GM19035 (cell line): ENCODE measurements around the gene COX5B.
"Not testable (repeated sequence)": the region's sequence is repeated elsewhere in the genome, so short reads cannot be mapped to it uniquely, and the experiment has no call there.

Source experiments
- ATAC-seq: cut with Tn5 transposase; IDR thresholded peaks from one replicate; pipeline ENCODE4 v1.9.1; 2021; ENCODE audit not compliant: unreplicated experiment

COX5B gene, protein sequence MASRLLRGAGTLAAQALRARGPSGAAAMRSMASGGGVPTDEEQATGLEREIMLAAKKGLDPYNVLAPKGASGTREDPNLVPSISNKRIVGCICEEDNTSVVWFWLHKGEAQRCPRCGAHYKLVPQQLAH

DNA sequence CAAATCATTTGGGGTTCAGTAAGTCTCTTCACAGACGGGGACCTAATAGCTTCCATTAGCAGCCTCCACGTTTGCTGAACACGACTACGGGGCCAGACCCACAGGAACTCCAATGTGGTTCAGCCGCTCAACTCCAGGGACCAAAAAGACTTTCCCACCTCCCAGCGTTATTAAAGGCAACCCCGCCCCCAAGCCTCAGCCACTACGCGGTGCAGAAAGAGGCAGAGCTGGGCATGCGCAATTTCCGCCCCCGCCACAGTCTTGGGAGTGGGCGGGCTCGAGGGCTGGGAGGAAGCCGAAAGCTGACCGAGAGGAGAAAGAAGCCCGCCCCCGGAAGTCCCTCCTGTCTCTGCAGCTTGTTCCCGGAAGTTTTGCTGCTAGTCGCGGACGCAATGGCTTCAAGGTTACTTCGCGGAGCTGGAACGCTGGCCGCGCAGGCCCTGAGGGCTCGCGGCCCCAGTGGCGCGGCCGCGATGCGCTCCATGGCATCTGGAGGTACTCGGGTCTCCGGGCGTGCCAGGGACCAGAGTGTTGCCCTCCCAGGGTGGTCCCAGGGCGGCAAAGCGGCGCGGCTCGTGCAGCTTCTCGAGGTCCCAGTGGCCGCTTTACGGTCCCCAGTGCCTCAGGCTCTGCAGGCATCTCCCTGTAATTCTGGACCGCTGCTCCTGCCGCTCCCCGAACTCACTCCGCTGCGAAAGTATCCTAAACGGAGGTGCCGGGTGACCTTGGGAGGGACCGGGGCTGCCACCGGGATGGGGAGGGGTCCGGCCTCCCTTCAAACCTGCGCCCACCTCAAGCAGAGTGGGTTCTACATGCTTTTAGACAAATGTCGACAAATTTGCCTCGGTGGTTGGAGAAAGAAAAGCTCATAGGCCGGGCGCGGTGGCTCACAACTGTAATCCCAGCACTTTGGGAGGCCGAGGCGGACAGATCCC lies at the start of gene COX5B:
Gene COX5B (plus strand): TSS at position 368 of the 935 bp plus-strand sequence. CDS start 25 bp downstream, at position 393.
- ATAC-seq: peak; percentile 95

DNA sequence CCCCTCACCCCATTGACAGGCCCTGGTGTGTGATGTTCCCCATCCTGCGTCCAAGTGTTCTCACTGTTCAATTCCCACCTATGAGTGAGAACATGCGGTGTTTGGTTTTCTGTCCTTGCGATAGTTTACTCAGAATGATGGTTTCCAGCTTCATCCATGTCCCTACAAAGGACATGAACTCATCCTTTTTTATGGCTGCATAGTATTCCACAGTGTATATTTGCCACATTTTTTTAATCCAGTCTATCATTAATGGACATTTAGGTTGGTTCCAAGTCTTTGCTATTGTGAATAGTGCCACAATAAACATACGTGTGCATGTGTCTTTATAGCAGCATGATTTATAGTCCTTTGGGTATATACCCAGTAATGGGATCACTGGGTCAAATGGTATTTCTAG lies 49.7 kb upstream of the COX5B start:
- not testable (repeated sequence) for ATAC-seq

DNA sequence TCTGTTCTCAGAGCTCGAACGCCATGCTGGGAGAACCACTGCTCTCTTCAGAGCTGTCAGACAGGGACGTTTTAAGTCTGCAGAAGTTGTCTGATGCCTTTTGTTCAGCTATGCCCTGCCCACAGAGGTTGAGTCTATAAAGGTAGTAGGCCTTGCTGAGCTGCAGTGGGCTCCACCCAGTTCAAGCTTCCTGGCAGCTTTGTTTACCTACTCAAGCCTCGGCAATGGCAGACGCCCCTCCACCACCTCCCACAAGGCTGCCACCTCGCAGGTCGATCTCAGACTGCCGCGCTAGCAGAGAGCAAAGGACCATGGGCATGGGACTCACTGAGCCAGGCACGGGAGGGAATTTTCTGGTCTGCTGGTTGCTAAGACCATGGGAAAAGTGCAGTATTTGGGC lies 44.3 kb upstream of the COX5B start:
- not testable (repeated sequence) for ATAC-seq

- not testable (repeated sequence) for ATAC-seq
These were observed 40.8 kb upstream of the COX5B start for GRCh38 chr2:97605109-97605508.

DNA sequence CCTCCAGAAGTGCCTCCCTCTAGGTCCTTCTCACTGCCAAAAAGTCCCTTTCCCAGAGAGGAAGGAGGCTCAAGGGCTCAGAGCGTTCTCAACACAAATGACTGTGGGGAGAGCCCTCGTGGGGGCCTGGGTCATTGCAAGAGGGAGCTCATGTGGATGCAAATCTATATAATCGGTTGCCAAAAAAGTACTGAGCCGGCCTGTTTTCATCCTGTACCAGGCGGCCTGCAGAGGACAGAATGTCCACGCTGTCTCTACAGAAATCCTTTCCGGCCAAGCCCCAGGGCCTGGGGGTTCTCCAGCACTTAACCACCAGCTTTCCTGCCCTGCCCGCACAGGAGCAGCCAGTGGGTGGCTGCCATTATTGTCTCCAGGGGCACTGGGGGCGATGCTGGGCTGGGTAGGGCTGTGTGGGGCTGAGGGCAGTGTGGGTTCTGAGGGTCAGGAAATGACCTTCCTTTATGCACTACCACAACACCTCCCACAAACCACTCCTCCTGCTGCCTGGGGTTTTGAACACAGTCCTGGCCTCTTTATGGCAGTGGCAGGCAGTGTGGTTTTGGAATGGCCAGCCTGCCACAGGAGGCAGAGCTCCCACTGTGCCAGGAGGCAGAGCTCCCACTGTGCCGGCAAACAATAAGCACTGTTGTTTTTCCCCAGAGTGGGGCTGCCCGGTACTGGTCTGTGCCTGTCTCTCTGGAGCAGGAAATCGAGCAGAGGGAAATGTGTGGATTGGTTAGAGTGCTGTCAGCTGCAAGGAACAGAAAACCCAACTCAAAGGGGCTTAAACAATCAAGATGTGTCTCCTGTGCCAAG lies 40.1 kb upstream of the COX5B start:
- ATAC-seq: not testable (repeated sequence)

GRCh38 chr2:97608745-97609144 lies 37.1 kb upstream of the COX5B start:
- ATAC-seq: not testable (repeated sequence)

- not testable (repeated sequence) for ATAC-seq
These were observed 34.0 kb upstream of the COX5B start for GRCh38 chr2:97611895-97612294.

DNA sequence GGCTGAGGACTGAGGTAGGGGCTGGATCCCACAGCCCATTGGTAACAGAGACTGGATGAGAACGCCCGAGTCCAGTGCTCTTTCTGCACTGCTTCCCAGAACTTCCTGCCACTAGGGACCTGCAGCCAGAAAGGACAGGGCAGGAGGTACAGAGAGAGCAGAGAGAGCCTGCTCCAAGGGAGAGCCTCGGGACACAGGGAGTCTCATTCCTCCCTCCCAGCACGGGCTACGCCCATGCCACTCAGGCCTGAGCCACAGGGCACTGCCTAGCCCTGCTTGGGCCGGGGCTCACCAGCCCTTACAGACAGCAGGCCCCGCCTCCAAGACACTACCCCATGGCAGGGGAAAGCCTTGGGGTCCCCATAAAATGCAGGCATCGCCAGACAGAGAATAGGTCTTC lies 30.1 kb upstream of the COX5B start:
- not testable (repeated sequence) for ATAC-seq

DNA sequence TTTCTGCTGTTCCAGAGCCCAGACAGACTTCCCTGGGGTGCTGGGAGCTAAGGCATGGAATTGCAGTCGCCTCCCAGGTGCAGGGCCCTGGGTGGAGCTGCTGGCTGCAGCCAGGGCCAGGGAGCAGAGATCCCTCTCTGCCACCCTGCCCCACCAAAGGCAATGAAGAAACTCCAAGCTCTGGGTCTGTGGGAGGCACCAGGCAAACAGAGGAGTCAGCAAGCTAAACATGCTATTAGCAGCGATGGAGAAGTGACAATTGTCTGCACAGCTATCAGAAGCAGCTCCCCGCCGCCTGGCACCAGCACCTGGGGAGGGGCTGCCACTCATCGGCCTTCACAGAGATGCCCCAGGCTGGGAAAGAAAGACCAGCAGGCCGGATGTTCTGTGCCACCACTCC lies 28.0 kb upstream of the COX5B start:
- no peak for ATAC-seq

- ATAC-seq: not testable (repeated sequence)
These were observed 26.7 kb upstream of the COX5B start for GRCh38 chr2:97618939-97619827.

- ATAC-seq: not testable (repeated sequence)
These were observed 25.4 kb upstream of the COX5B start for GRCh38 chr2:97620492-97620891.

DNA sequence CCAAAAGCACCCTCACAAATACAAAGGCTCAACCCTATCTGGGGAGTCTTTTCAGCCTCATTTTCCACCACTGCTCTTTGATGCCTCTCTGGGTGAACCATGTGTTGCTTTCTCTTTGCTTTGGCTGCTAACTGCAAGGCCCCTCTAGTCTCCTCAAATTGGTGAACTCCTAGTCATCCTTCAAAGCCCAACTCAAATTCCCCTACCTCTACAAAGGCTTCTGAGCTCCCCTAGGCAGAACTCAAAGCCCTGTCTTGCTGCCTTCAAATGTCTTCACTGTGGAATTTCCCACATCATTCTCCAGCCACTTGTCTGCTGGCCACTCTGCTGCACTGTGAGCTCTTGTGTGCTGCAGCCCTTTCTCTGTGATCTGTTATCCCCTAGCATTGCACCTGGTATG lies 22.9 kb upstream of the COX5B start:
- ATAC-seq: not testable (repeated sequence)

DNA sequence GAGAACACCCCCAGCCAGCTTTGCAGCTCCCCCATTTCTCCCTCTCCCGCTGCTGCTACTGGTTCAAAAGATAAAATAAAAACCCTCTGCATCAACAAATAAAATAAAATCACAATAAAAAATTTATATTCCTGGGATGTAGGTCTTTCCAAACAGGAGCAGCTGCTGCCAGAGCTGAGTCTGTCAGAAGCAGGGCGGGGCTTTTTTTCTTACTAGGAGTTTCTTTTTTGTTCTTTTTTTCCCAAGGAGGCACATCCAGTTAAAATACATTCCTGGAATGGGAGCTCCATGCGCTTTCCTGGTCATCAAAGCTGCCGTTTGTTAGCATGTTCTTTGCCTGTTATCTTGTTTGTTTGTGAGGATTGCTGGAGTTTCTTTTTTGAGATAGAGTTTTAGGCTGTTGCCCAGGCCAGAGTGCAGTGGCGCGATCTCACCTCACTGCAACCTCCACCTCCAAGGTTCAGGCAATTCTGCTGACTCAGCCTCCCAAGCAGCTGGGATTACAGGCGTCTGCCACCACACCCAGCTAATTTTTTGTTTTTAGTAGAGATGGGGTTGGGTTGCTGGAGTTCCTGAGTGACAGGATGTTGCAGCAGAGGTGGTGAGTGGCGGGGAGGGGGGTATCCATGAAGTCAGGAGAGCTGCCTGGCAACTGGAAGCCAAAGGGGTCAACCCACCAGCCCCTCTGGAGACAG lies 20.4 kb upstream of the COX5B start:
- not testable (repeated sequence) for ATAC-seq

GRCh38 chr2:97626049-97626430 lies 19.8 kb upstream of the COX5B start:
- not testable (repeated sequence) for ATAC-seq

GRCh38 chr2:97644023-97644717 lies 1.7 kb upstream of the COX5B start:
- no peak for ATAC-seq

DNA sequence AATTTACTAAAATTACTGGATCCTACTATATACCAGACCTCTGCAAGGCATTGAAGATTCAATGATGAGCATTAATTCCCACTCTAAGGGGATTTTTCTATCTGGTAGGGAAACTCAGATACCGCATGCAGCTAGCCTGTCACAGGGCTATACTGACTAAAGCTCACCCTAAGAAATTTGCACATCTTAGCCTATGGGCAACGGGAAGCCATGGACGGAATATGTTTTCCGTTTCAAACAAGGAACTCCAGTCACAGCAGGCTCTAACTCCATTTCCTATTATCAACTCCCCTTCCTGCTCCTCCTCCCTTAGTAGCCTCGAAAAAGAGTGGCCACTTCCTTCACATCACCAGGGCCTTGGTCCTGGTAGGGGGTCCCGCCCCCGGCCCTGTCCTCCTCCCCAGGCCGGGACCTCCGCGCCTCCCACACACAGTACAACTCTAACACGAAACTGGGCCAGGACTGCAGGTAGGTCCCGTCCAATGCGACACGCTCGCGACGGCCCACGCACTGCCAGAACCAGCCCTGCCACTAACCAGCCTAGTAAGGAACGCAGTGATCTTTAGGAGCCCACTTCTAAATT lies 659 bp upstream of the COX5B start:
- peak; percentile 33 for ATAC-seq

DNA sequence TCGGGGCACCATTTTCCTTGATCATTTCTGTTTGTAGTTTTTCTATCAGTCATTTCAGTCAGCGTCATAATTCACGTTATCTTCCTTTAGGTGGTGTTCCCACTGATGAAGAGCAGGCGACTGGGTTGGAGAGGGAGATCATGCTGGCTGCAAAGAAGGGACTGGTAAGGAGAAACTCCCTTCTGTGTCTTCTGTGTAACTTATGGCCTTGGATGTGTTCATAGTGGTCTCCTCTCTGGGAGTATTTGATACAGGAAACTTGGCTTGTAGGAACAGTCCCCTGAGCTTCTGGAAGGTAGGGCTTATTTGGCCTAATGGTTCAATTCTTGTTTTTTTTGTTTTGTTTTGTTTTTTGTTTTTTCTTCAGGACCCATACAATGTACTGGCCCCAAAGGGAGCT lies 1.1 kb downstream of the COX5B start:
- ATAC-seq: no peak

DNA sequence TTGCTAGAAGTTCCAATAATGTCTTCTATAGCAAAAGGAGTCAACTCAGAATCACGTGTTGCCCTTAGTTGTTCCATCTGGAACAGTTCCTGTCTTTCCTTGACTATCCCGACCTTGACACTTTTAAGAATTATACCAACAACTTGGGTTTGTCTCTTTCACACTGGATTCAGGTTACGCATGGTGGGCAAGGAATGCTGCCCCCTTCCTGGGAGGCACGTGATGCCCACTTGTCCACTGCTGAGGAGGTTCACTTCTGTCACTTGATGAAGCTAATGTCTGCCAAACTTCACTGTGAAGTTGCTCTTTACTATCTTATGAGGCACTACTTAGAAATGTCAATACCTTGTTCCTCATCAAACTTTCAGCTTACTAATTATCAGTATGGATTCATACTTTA lies 5.3 kb downstream of the COX5B start:
- no peak for ATAC-seq

DNA sequence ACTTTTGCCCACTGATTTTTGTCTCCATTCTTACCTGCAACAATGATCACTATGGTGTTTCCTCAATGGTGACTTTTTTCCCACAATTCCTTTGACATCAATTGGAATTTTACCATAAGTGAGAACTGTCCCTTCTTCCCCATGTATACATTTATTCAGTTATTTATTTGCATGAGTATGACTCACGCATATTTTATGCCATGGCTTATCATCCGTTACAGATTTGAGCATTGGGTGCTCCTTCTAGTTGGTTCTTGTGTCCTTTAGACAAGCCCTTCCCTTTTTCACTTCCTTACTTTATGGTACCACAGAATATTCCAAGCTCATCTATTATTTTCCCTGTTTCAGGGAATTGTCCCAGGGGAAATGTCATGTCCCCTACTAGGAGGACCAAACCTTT lies 7.6 kb downstream of the COX5B start:
- ATAC-seq: no peak
